GM18909 (cell line): ENCODE results near the gene NT5C3A.
A peak's percentile ranks its signal among the peaks of the same experiment; 100 is the strongest.
"Not testable (repeated sequence)": the region's sequence is repeated elsewhere in the genome, so short reads cannot be mapped to it uniquely, and the experiment has no call there.

Source experiments
- ATAC-seq: cut with Tn5 transposase; IDR thresholded peaks from one replicate; pipeline ENCODE4 v1.9.1; 2021; ENCODE audit warnings: mild to moderate bottlenecking; ENCODE audit not compliant: unreplicated experiment, poor library complexity

Gene NT5C3A

GRCh38 chr7:33043501-33044400 lies 18.8 kb downstream of the NT5C3A start:
- no peak for ATAC-seq

- no peak for ATAC-seq
Observed at GRCh38 chr7:33041631-33042428, 20.7 kb downstream of the NT5C3A start.

GRCh38 chr7:33040803-33041516 lies 21.6 kb downstream of the NT5C3A start:
- peak; percentile 96 for ATAC-seq

GRCh38 chr7:33039903-33040292 lies 22.7 kb downstream of the NT5C3A start:
- no peak for ATAC-seq

- ATAC-seq = peak; percentile 41
Observed at GRCh38 chr7:33039257-33039902, 23.2 kb downstream of the NT5C3A start.

- ATAC-seq = no peak
Observed at GRCh38 chr7:33038639-33039038, 23.9 kb downstream of the NT5C3A start.

- ATAC-seq = no peak
Observed at GRCh38 chr7:33035776-33036175, 26.8 kb downstream of the NT5C3A start.

- ATAC-seq = no peak
Observed at GRCh38 chr7:33024189-33024757, 38.3 kb downstream of the NT5C3A start.

- no peak for ATAC-seq
Observed at GRCh38 chr7:33012364-33012763, 50.2 kb downstream of the NT5C3A start.

- no peak for ATAC-seq
Observed at GRCh38 chr7:33009734-33010133, 52.8 kb downstream of the NT5C3A start.

GRCh38 chr7:33005690-33006089 lies 56.9 kb downstream of the NT5C3A start:
- ATAC-seq = not testable (repeated sequence)

GRCh38 chr7:33005193-33005592 lies 57.4 kb downstream of the NT5C3A start:
- ATAC-seq = not testable (repeated sequence)

GRCh38 chr7:33004104-33004616 lies 58.4 kb downstream of the NT5C3A start:
- not testable (repeated sequence) for ATAC-seq

GRCh38 chr7:33003111-33003510 lies 59.5 kb downstream of the NT5C3A start:
- ATAC-seq = not testable (repeated sequence)

- ATAC-seq = not testable (repeated sequence)
Observed at GRCh38 chr7:32999380-32999779, 63.2 kb downstream of the NT5C3A start.

GRCh38 chr7:32998361-32999171 lies 64.0 kb downstream of the NT5C3A start:
- ATAC-seq = peak; percentile 64

GRCh38 chr7:32997956-32998355 lies 64.6 kb downstream of the NT5C3A start:
- ATAC-seq = not testable (repeated sequence)

GRCh38 chr7:32992750-32993149 lies 69.8 kb downstream of the NT5C3A start:
- ATAC-seq = not testable (repeated sequence)
